Right ventricle myocardium inferior (tissue), 1 donor: ENCODE data around the gene PRPF31. TPM values are rescaled to one million over a fixed set of nuclear protein-coding genes. Genes with fewer than 3 reads are reported as not detected.

ENCODE experiments used
- ATAC-seq: fragments of 200-7000 bp; cut with Tn5 transposase; one replicate; pipeline ENCODE4 v1.9.1; 2020; ENCODE audit warnings: mild to moderate bottlenecking, moderate library complexity
- DNase-seq: peaks from one replicate; pipeline ENCODE4 v3.0.0; 2021; ENCODE audit errors: missing footprints
- intact Hi-C: fragments of 100-400 bp; cut with DNase I; formaldehyde crosslinking; loops from one replicate; pipeline ENCODE4 v1.11.0; 2022
- total RNA-seq: library from RNA; stranded (reverse); fragmentation: NEBNext Ultra II Directional; extraction: Animal tissue kit (Norgen Biotek cat#: 25700); gene quantifications from one replicate; pipeline ENCODE4 v1.2.1, GENCODE V29; 2021
- donor health status: DM: no; HTN: yes; CAD: no; lungs with severe emphysema.

The PRPF31 gene
- total RNA-seq, 1 donor from 2014 or later, result 39.5 TPM

- intact Hi-C loops, result no loop called here
- DNase-seq (no peak), ATAC-seq (no peak)
Measured at GRCh38 chr19:54173359-54173699, 57.8 kb downstream of the PRPF31 start.

- ATAC-seq, result no peak
- intact Hi-C loops, result no loop called here
- peak; percentile 57 for DNase-seq
Measured at GRCh38 chr19:54173951-54174834, 58.6 kb downstream of the PRPF31 start.

- peak; percentile 70 for ATAC-seq
- intact Hi-C loops, result no loop called here
- no peak for DNase-seq
Measured at GRCh38 chr19:54178581-54179261, 63.2 kb downstream of the PRPF31 start.

GRCh38 chr19:54179262-54179852, 63.8 kb downstream of the PRPF31 start:
- ATAC-seq (no peak), DNase-seq (no peak)
- intact Hi-C loops, result no loop called here

GRCh38 chr19:54179921-54180461, 64.4 kb downstream of the PRPF31 start:
- DNase-seq (no peak), ATAC-seq (peak; percentile 56)
- intact Hi-C loops, result no loop called here

- no peak for ATAC-seq
- intact Hi-C loops, result no loop called here
- DNase-seq, result no peak
Measured at GRCh38 chr19:54180691-54181091, 65.1 kb downstream of the PRPF31 start.

Other genes with a start within 250 kb of the PRPF31 start
- gene MYADM, start 247.9 kb upstream of the PRPF31 start, total RNA-seq, result 141 TPM
- gene PRKCG, start 233.6 kb upstream of the PRPF31 start, total RNA-seq, result not detected
- not detected for gene CACNG7, start 206.5 kb upstream of the PRPF31 start, total RNA-seq
- 0.03 TPM for gene CACNG8, start 152.8 kb upstream of the PRPF31 start, total RNA-seq
- not detected for gene CACNG6, start 124.1 kb upstream of the PRPF31 start, total RNA-seq
- not detected for gene VSTM1, start 51.9 kb upstream of the PRPF31 start, total RNA-seq
- gene TARM1, start 34.4 kb upstream of the PRPF31 start, total RNA-seq, result not detected
- 0.70 TPM for gene OSCAR, start 15.0 kb upstream of the PRPF31 start, total RNA-seq
- gene NDUFA3, start 12.9 kb upstream of the PRPF31 start, total RNA-seq, result 561 TPM
- gene TFPT, start 97 bp upstream of the PRPF31 start, total RNA-seq, result 13.4 TPM
- 17.6 TPM for gene CNOT3, start 22.0 kb downstream of the PRPF31 start, total RNA-seq
- gene LENG1, start 44.0 kb downstream of the PRPF31 start, total RNA-seq, result 6.6 TPM
- gene TMC4, start 57.4 kb downstream of the PRPF31 start, total RNA-seq, result 0.97 TPM
- 15.1 TPM for gene MBOAT7, start 73.8 kb downstream of the PRPF31 start, total RNA-seq
- gene TSEN34, start 75.6 kb downstream of the PRPF31 start, total RNA-seq, result 16.1 TPM
- 681 TPM for gene RPS9, start 85.1 kb downstream of the PRPF31 start, total RNA-seq
- gene LILRB3, start 107.3 kb downstream of the PRPF31 start, total RNA-seq, result 4.0 TPM
- gene LILRA6, start 127.0 kb downstream of the PRPF31 start, total RNA-seq, result 2.7 TPM
- 8.5 TPM for gene LILRB5, start 141.5 kb downstream of the PRPF31 start, total RNA-seq
- gene LILRB2, start 165.4 kb downstream of the PRPF31 start, total RNA-seq, result 2.9 TPM
- 1.8 TPM for gene LILRA5, start 197.4 kb downstream of the PRPF31 start, total RNA-seq
- gene LILRA4, start 223.4 kb downstream of the PRPF31 start, total RNA-seq, result not detected
- gene LAIR1, start 249.2 kb downstream of the PRPF31 start, total RNA-seq, result 9.1 TPM